SK-N-SH treated with all-trans-retinoic acid at 6 μM for 48 hours (cell line): Measurements from ENCODE around the gene PDGFC.

Experiments
- ATAC-seq: fragments of 200-7000 bp; cut with Tn5 transposase; 3 replicates; pipeline ENCODE4 v1.9.1; 2020; ENCODE audit warnings: mild to moderate bottlenecking, moderate library complexity
- ARNTL ChIP-seq: fragments of 450-650 bp; formaldehyde crosslinking; IDR thresholded peaks from 2 replicates; pipeline ENCODE4 v1.5.0; 2020; ENCODE audit warnings: low read depth, mild to moderate bottlenecking, moderate library complexity, borderline replicate concordance
- BACH2 ChIP-seq: fragments of 250-450 bp; sonication (Bioruptor Pico); IDR thresholded peaks from 2 replicates; pipeline ENCODE4 v1.9.0; 2021; ENCODE audit warnings: mild to moderate bottlenecking, borderline replicate concordance
- CSDC2 ChIP-seq: fragments of 250-450 bp; sonication (Bioruptor Pico); IDR thresholded peaks from 2 replicates; pipeline ENCODE4 v1.5.0; 2020; ENCODE audit warnings: mild to moderate bottlenecking, moderate library complexity
- ESRRG ChIP-seq: fragments of 250-450 bp; sonication (Bioruptor Pico); IDR thresholded peaks from 2 replicates; pipeline ENCODE4 v1.6.1; 2021; ENCODE audit warnings: mild to moderate bottlenecking
- GLIS3 ChIP-seq: fragments of 250-450 bp; sonication (Bioruptor Pico); IDR thresholded peaks from 2 replicates; pipeline ENCODE4 v1.5.0; 2020; ENCODE audit warnings: mild to moderate bottlenecking, moderate library complexity
- ISL1 ChIP-seq: fragments of 250-450 bp; sonication (Bioruptor Pico); IDR thresholded peaks from 2 replicates; pipeline ENCODE4 v2.1.2; 2022; ENCODE audit warnings: mild to moderate bottlenecking, moderate library complexity
- OSR1 ChIP-seq: fragments of 250-450 bp; sonication (Bioruptor Pico); IDR thresholded peaks from 2 replicates; pipeline ENCODE4 v1.8.0; 2022; ENCODE audit warnings: moderate library complexity, mild to moderate bottlenecking, inconsistent platforms
- PPARA ChIP-seq: fragments of 250-450 bp; sonication (Bioruptor Pico); IDR thresholded peaks from 2 replicates; pipeline ENCODE4 v1.5.0; 2020; ENCODE audit warnings: mild to moderate bottlenecking, borderline replicate concordance
- SNAI2 ChIP-seq: fragments of 250-450 bp; sonication (Bioruptor Pico); IDR thresholded peaks from 2 replicates; pipeline ENCODE4 v1.5.0; 2020; ENCODE audit warnings: mild to moderate bottlenecking, moderate library complexity
- TCF4 ChIP-seq: fragments of 250-450 bp; sonication (Bioruptor Pico); IDR thresholded peaks from 2 replicates; pipeline ENCODE4 v1.8.0; 2021; ENCODE audit warnings: mild to moderate bottlenecking, moderate library complexity, borderline replicate concordance
- TOX ChIP-seq: fragments of 250-450 bp; sonication (Bioruptor Pico); IDR thresholded peaks from 2 replicates; pipeline ENCODE4 v1.8.0; 2021; ENCODE audit warnings: mild to moderate bottlenecking, moderate library complexity, borderline replicate concordance
- ZFP3 ChIP-seq: fragments of 250-450 bp; sonication (Bioruptor Pico); IDR thresholded peaks from 2 replicates; pipeline ENCODE4 v1.5.0; 2020; ENCODE audit warnings: mild to moderate bottlenecking, moderate library complexity
- ZFP30 ChIP-seq: fragments of 450-650 bp; formaldehyde crosslinking; IDR thresholded peaks from 2 replicates; pipeline ENCODE4 v1.5.0; 2022; ENCODE audit warnings: mild to moderate bottlenecking, moderate library complexity
- ZNF565 ChIP-seq: fragments of 450-650 bp; formaldehyde crosslinking; conservative IDR thresholded peaks from 2 replicates; pipeline ENCODE4 v1.5.0; 2020; ENCODE audit warnings: low read depth, mild to moderate bottlenecking, moderate library complexity
- ZNF70 ChIP-seq: fragments of 450-650 bp; formaldehyde crosslinking; IDR thresholded peaks from 2 replicates; pipeline ENCODE4 v1.5.0; 2020; ENCODE audit warnings: mild to moderate bottlenecking, moderate library complexity
- ZNF8 ChIP-seq: fragments of 450-650 bp; formaldehyde crosslinking; IDR thresholded peaks from 2 replicates; pipeline ENCODE4 v1.5.0; 2020; ENCODE audit warnings: mild to moderate bottlenecking, moderate library complexity
- TF ChIP-seq, protein P1 (sequence below): fragments of 250-450 bp; sonication (Bioruptor Pico); IDR thresholded peaks from 2 replicates; pipeline ENCODE4 v1.5.0; 2020; ENCODE audit warnings: mild to moderate bottlenecking, moderate library complexity
- TF ChIP-seq, protein P2 (sequence below): fragments of 250-450 bp; sonication (Bioruptor Pico); IDR thresholded peaks from 2 replicates; pipeline ENCODE4 v1.8.0; 2021; ENCODE audit warnings: low read depth, mild to moderate bottlenecking, moderate library complexity, borderline replicate concordance
- TF ChIP-seq, protein P3 (sequence below): fragments of 250-450 bp; sonication (Bioruptor Pico); IDR thresholded peaks from 2 replicates; pipeline ENCODE4 v1.5.1; 2020; ENCODE audit warnings: low read depth, mild to moderate bottlenecking, moderate library complexity
- TF ChIP-seq, protein P4 (sequence below): fragments of 250-450 bp; sonication (Bioruptor Pico); IDR thresholded peaks from 2 replicates; pipeline ENCODE4 v1.5.1; 2021; ENCODE audit warnings: mild to moderate bottlenecking, moderate library complexity
- TF ChIP-seq, protein P5 (sequence below): fragments of 250-450 bp; sonication (Bioruptor Pico); IDR thresholded peaks from 2 replicates; pipeline ENCODE4 v1.8.0; 2020; ENCODE audit warnings: mild to moderate bottlenecking, moderate library complexity, borderline replicate concordance

Gene PDGFC

DNA sequence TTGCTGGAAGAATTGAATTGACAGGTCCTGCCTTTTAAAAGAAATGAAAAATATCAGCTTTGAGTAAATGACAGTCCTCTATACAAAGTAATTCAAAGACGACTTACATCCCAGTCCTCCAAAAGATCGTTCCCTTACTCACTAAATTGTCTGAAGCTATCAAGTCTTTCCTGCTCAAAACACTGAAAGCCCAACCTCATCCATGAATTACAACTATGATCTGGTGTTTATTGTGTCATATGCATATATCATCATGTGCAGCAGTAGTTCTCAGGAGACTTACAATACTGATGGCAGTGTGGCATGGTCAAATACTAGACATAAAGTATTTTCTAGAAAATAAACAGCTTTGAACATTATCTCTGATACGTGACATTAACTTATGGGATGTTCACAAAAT lies 97.8 kb downstream of the PDGFC start:
- ATAC-seq: no peak
- no peak for TF ChIP-seq CSDC2 (CRISPR knock-in tag)
- TF ChIP-seq TOX (CRISPR knock-in tag): no peak
- TF ChIP-seq, protein P1, sequence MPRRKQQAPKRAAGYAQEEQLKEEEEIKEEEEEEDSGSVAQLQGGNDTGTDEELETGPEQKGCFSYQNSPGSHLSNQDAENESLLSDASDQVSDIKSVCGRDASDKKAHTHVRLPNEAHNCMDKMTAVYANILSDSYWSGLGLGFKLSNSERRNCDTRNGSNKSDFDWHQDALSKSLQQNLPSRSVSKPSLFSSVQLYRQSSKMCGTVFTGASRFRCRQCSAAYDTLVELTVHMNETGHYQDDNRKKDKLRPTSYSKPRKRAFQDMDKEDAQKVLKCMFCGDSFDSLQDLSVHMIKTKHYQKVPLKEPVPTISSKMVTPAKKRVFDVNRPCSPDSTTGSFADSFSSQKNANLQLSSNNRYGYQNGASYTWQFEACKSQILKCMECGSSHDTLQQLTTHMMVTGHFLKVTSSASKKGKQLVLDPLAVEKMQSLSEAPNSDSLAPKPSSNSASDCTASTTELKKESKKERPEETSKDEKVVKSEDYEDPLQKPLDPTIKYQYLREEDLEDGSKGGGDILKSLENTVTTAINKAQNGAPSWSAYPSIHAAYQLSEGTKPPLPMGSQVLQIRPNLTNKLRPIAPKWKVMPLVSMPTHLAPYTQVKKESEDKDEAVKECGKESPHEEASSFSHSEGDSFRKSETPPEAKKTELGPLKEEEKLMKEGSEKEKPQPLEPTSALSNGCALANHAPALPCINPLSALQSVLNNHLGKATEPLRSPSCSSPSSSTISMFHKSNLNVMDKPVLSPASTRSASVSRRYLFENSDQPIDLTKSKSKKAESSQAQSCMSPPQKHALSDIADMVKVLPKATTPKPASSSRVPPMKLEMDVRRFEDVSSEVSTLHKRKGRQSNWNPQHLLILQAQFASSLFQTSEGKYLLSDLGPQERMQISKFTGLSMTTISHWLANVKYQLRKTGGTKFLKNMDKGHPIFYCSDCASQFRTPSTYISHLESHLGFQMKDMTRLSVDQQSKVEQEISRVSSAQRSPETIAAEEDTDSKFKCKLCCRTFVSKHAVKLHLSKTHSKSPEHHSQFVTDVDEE (CRISPR knock-in tag): no peak
- no peak for TF ChIP-seq OSR1 (CRISPR knock-in tag)
- no peak for TF ChIP-seq ZNF70 (CRISPR knock-in tag)
- TF ChIP-seq BACH2 (CRISPR knock-in tag): no peak
- TF ChIP-seq ZNF8 (CRISPR knock-in tag): no peak
- TF ChIP-seq TCF4 (CRISPR knock-in tag): no peak
- TF ChIP-seq, protein P2, sequence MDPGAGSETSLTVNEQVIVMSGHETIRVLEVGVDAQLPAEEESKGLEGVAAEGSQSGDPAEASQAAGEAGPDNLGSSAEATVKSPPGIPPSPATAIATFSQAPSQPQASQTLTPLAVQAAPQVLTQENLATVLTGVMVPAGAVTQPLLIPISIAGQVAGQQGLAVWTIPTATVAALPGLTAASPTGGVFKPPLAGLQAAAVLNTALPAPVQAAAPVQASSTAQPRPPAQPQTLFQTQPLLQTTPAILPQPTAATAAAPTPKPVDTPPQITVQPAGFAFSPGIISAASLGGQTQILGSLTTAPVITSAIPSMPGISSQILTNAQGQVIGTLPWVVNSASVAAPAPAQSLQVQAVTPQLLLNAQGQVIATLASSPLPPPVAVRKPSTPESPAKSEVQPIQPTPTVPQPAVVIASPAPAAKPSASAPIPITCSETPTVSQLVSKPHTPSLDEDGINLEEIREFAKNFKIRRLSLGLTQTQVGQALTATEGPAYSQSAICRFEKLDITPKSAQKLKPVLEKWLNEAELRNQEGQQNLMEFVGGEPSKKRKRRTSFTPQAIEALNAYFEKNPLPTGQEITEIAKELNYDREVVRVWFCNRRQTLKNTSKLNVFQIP: no peak
- TF ChIP-seq SNAI2 (CRISPR knock-in tag): no peak
- no peak for TF ChIP-seq PPARA (CRISPR knock-in tag)
- TF ChIP-seq, protein P3, sequence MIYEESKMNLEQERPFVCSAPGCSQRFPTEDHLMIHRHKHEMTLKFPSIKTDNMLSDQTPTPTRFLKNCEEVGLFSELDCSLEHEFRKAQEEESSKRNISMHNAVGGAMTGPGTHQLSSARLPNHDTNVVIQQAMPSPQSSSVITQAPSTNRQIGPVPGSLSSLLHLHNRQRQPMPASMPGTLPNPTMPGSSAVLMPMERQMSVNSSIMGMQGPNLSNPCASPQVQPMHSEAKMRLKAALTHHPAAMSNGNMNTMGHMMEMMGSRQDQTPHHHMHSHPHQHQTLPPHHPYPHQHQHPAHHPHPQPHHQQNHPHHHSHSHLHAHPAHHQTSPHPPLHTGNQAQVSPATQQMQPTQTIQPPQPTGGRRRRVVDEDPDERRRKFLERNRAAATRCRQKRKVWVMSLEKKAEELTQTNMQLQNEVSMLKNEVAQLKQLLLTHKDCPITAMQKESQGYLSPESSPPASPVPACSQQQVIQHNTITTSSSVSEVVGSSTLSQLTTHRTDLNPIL (CRISPR knock-in tag): no peak
- no peak for TF ChIP-seq ZFP30 (CRISPR knock-in tag)
- TF ChIP-seq ISL1 (CRISPR knock-in tag): no peak
- TF ChIP-seq, protein P4, sequence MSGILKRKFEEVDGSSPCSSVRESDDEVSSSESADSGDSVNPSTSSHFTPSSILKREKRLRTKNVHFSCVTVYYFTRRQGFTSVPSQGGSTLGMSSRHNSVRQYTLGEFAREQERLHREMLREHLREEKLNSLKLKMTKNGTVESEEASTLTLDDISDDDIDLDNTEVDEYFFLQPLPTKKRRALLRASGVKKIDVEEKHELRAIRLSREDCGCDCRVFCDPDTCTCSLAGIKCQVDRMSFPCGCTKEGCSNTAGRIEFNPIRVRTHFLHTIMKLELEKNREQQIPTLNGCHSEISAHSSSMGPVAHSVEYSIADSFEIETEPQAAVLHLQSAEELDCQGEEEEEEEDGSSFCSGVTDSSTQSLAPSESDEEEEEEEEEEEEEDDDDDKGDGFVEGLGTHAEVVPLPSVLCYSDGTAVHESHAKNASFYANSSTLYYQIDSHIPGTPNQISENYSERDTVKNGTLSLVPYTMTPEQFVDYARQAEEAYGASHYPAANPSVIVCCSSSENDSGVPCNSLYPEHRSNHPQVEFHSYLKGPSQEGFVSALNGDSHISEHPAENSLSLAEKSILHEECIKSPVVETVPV (CRISPR knock-in tag): no peak
- no peak for TF ChIP-seq ESRRG (CRISPR knock-in tag)
- TF ChIP-seq ZNF565 (CRISPR knock-in tag): no peak

DNA sequence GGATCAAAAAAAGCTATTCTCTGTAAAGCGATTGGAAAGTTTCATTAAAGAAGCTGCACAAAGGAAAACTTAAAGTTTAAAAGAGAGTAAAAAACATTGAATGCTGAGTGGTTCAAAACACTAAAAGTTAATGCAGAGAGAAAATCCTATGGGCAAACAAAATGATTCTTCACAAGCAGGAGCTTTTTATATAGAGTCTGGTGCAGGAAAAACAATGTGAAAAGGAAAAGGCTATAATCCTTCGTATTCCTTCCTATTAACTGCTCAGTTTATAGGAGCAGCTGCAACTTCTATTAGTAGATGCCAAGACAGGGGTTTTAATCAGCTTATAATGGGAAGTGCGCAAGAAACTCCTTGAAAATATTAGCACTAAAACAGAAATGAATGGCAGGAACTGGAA lies 100.7 kb downstream of the PDGFC start:
- no peak for ATAC-seq
- TF ChIP-seq ZFP3 (no peak), GLIS3 (CRISPR knock-in tag) (no peak), ESRRG (CRISPR knock-in tag) (no peak), ARNTL (CRISPR knock-in tag) (no peak), ISL1 (CRISPR knock-in tag) (no peak)
- TF ChIP-seq, protein P5, sequence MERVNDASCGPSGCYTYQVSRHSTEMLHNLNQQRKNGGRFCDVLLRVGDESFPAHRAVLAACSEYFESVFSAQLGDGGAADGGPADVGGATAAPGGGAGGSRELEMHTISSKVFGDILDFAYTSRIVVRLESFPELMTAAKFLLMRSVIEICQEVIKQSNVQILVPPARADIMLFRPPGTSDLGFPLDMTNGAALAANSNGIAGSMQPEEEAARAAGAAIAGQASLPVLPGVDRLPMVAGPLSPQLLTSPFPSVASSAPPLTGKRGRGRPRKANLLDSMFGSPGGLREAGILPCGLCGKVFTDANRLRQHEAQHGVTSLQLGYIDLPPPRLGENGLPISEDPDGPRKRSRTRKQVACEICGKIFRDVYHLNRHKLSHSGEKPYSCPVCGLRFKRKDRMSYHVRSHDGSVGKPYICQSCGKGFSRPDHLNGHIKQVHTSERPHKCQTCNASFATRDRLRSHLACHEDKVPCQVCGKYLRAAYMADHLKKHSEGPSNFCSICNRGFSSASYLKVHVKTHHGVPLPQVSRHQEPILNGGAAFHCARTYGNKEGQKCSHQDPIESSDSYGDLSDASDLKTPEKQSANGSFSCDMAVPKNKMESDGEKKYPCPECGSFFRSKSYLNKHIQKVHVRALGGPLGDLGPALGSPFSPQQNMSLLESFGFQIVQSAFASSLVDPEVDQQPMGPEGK (CRISPR knock-in tag): no peak
- TF ChIP-seq, protein P1 (CRISPR knock-in tag): no peak
